Activated T-helper 1 cell treated with anti-CD3 and anti-CD28 coated beads, Interleukin-12 subunit alpha, Interleukin-12 subunit beta, Interleukin-2, Interleukin-4 antibody, amounts not matched to agents 30 ng/mL and 10 ng/mL and 1 ng/mL, durations not matched to agents 14 hours and 24 hours and 36 hours (primary cell): ENCODE measurements around the gene MED7. TPM values are rescaled to one million over a fixed set of nuclear protein-coding genes. Genes with fewer than 3 reads are reported as not detected.

ENCODE experiments used
- DNase-seq: peaks from one replicate; pipeline ENCODE4 v3.0.0; 2021; ENCODE audit warnings: low spot score
- H3K27ac Mint-ChIP-seq: one replicate; pipeline ENCODE4 v1.8.0; 2021; ENCODE audit warnings: mild to moderate bottlenecking, mixed read lengths
- H3K27me3 Mint-ChIP-seq: one replicate; pipeline ENCODE4 v1.8.0; 2022; ENCODE audit warnings: mild to moderate bottlenecking, moderate library complexity, mixed read lengths; ENCODE audit not compliant: insufficient read depth
- H3K36me3 Mint-ChIP-seq: one replicate; pipeline ENCODE4 v1.8.0; 2021; ENCODE audit warnings: low read depth, mixed read lengths
- H3K4me1 Mint-ChIP-seq: one replicate; pipeline ENCODE4 v1.8.0; 2021; ENCODE audit warnings: low read depth, mixed read lengths
- H3K4me3 Mint-ChIP-seq: one replicate; pipeline ENCODE4 v1.8.0; 2021; ENCODE audit warnings: mild to moderate bottlenecking, moderate library complexity, mixed read lengths
- H3K9me3 Mint-ChIP-seq: one replicate; pipeline ENCODE4 v1.8.0; 2021; ENCODE audit warnings: mixed read lengths
- intact Hi-C: fragments of 100-400 bp; cut with micrococcal nuclease; formaldehyde crosslinking; loops from one replicate; pipeline ENCODE4 v1.15.1; 2024
- total RNA-seq: library from RNA; stranded (reverse); gene quantifications from 2 replicates; pipeline ENCODE4 v1.2.3, GENCODE V29; 2022

MED7 gene
- total RNA-seq, 1 donor from 2014 or later: 15.5 TPM

DNA sequence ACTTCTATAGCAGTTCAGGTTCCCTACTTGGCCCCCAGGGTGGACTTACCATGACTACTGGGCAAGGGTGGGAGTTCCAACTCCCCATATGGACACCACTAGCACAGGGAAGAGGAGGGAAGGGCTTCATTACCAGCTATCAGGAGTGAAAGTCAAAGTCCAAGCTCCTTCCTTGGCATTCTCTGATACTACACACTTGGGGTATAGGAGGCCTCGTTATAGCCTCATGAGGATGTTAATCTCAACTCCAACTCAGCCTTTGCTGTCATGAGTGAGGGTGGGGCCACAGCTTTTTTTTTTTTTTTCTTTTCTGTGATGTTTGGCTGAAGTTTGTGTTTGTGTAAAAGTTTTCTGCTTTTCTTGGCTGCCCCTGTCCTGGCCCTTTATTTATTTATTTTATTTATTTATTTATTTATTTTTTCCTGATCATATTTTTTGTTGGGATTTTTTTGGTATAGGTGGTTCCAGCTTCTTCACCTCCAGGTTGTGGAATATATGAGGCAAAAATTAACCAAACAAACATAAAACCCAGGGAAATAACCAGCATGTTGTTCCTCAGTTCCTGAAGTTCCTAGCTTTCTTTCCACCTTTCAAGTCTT is 14.7 kb upstream of the MED7 start:
- H3K4me1 Mint-ChIP-seq: peaks cover 76% of the 10 kb centered on the region
- no peak overlapping the region for H3K4me3 Mint-ChIP-seq
- intact Hi-C loops: no loop called here
- no peak for DNase-seq
- H3K36me3 Mint-ChIP-seq: peaks cover 2% of the 10 kb centered on the region
- no peaks in the 10 kb centered on the region for H3K27me3 Mint-ChIP-seq
- no peaks in the 10 kb centered on the region for H3K9me3 Mint-ChIP-seq
- H3K27ac Mint-ChIP-seq: no peak overlapping the region

DNA sequence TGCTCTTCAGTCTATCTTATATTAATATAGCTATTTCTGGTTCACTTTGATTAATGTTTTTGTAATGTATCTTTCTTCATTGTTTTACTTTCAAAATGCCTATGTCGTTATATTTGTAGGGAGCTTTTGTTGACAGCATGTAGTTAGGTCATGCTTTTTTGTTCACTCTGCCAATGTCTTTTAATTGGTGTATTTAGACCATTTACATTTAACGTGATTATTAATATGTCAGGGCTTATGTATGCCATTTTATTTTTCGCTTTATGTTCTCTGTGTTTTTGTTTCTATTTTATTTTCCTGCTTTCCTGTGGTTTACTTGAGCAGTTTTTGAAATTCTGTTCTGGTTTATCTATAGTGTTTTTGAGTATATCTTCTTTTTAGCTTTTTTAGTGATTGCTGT is 12.6 kb upstream of the MED7 start:
- H3K27ac Mint-ChIP-seq: peak overlapping the region; percentile 90
- H3K4me3 Mint-ChIP-seq: peak overlapping the region; percentile 79
- no peaks in the 10 kb centered on the region for H3K27me3 Mint-ChIP-seq
- H3K36me3 Mint-ChIP-seq: peaks cover 2% of the 10 kb centered on the region
- peaks cover 72% of the 10 kb centered on the region for H3K4me1 Mint-ChIP-seq
- intact Hi-C loops: loop anchor here (1.0 kb wide), 1 partner anchor 67 kb away; no protein-coding TSS in a partner anchor
- no peaks in the 10 kb centered on the region for H3K9me3 Mint-ChIP-seq
- no peak for DNase-seq

DNA sequence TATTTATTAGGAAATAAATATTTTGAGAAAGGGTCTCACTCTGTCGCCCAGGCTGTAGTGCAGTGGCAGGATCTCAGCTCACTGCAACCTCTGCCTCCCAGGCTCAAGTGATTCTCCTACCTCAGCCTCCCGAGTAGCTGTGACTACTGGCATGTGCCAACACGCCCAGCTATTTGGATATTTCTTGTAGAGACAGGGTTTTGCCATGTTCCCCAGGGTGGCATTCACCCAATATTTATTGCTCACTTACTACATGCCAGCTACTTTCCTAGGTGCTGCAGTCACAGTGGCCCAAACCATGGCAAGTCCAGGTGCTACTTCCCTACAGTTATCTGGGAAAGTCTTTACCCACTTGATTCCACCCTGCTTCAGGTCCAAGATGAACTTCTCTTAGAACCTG is 8.3 kb upstream of the MED7 start:
- intact Hi-C loops: no loop called here
- Mint-ChIP-seq H3K4me3 (no peak overlapping the region), H3K36me3 (no peaks in the 10 kb centered on the region)

DNA sequence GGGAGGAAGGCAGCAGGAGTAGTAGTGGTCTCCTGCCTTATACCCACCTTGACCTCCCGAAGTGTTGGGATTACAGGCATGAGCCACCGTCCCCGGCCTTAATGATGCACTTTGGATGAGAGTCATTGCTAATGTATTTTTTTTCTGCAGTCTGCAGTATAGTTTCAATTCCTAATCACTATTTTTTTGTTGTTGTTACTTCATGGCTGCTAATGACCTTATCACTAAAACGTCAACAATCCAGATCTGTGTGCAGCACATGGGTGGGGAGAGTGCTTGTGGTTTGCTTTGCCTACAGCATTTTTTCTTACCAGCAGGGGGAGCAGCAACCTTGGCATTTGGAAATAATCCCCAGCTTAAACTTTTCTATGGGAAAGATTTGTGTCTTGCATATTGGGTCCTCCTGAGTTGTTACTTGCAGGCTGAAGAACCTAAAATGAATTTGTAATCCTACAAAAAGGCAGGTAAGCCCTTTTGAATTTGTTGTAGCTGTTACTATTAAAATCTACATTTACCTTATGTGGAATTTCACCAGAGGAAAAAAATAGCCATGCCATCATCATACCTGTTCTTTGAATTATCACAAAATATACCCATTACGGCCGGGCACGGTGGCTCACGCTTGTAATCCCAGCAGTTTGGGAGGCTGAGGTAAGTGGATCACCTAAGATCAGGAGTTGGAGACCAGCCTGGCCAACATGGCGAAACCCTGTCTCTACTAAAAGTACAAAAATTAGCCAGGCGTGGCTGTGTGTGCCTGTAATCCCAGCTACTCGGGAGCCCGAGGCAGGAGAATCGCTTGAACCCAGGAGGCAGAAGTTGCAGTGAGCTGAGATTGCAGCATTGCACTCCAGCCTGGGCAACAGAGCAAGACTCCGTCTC is 6.3 kb upstream of the MED7 start:
- peak; percentile 74 for DNase-seq
- no peaks in the 10 kb centered on the region for H3K27me3 Mint-ChIP-seq
- H3K9me3 Mint-ChIP-seq: no peaks in the 10 kb centered on the region
- H3K4me3 Mint-ChIP-seq: no peak overlapping the region
- H3K36me3 Mint-ChIP-seq: no peaks in the 10 kb centered on the region
- peaks cover 43% of the 10 kb centered on the region for H3K4me1 Mint-ChIP-seq
- H3K27ac Mint-ChIP-seq: peak overlapping the region; percentile 67
- intact Hi-C loops: loop anchor here (1.0 kb wide), 5 partner anchors 31 to 163 kb away; partner anchors contain the start of gene ITK

More for the DNA sequence above, 8.3 kb upstream of the MED7 start:
- Mint-ChIP-seq H3K27me3 (no peaks in the 10 kb centered on the region), H3K27ac (peak overlapping the region; percentile 68), H3K9me3 (no peaks in the 10 kb centered on the region), H3K4me1 (peaks cover 58% of the 10 kb centered on the region)
- no peak for DNase-seq

DNA sequence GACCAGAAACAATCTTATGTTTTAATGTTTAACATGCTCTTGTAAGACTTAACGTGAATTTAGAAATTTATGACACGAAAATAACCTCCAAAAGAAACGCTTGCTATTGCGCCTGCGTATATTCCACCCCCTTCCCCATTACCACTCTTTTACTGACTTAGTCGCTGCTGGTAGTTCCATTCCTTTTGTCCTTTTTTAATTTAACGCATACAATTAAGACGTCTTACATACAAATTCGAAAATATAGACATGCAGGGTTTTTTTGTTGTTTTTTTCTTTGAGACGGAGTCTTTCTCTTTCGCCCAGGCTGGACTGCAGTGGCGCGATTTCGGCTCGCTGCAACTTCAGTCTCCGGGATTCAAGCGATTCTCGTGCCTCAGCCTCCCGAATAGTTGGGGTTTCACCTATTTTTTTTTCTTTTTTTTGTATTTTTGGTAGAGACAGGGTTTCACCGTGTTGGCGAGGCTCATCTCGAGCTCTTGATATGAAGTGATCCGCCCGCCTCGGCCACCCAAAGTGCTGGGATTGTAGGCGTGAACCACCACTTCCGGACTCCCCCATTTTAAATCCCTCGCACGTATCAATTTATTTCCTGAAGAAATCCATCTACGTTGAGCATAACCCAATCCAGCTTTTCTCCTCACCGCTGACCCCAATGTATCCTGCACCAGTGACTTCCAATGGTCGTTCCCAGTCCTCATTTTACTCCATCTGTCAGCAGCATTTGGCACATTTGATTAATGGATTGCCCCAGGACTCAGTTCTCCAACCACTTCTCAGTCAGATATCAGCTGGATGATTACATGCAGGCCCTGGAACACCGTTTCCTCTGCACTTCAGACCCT is 684 bp upstream of the MED7 start:
- H3K36me3 Mint-ChIP-seq: peaks cover 23% of the 10 kb centered on the region
- intact Hi-C loops: loop anchor here (2.0 kb wide), 3 partner anchors 129 to 587 kb away; partner anchors contain the start of gene THG1L

DNA sequence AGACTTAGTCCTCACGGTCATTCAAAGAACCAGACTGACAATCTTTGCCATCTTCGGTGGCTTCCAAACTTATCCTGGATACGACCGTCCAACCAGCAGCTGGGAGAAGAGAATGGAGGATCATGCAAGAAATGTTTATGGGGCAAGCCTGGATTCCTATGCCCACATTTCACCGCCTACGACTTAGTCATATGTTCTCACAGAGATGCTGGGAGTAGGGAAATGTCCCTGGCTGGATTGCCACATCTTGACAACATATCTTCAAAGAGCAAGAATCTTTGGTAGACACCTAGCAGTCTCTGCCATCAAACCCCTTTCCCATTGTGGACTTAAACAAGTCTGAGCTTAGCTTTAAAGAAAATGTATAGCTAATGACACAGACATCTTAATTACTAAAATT is 5.0 kb downstream of the MED7 start:
- Mint-ChIP-seq H3K27me3 (no peaks in the 10 kb centered on the region), H3K4me3 (no peak overlapping the region), H3K27ac (no peak overlapping the region), H3K36me3 (peaks cover 49% of the 10 kb centered on the region), H3K4me1 (peaks cover 48% of the 10 kb centered on the region), H3K9me3 (no peaks in the 10 kb centered on the region)
- intact Hi-C loops: loop anchor here (10.0 kb wide), 2 partner anchors 423 to 1293 kb away; no protein-coding TSS in a partner anchor
- no peak for DNase-seq

More for the DNA sequence above, 684 bp upstream of the MED7 start:
- Mint-ChIP-seq H3K9me3 (no peaks in the 10 kb centered on the region), H3K4me3 (peak overlapping the region; percentile 95), H3K27me3 (no peaks in the 10 kb centered on the region), H3K27ac (peak overlapping the region; percentile 99), H3K4me1 (peaks cover 46% of the 10 kb centered on the region)
- peak; percentile 40 for DNase-seq

DNA sequence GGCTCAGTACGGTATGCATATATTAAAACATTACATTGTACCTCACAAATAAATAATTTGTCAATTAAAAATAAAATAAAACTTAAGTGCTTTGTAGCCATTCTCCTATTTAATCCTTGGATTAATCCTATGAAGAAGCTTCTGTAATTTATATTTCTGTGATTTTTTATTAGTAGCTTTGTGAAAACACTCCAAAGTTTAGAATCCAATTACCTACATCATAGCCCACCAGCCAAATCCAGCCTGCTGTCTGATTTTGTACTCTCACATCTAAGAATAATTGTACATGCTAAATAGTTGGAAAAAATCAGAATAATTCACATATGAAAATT is 10.4 kb downstream of the MED7 start:
- no peak overlapping the region for H3K27ac Mint-ChIP-seq
- no peaks in the 10 kb centered on the region for H3K27me3 Mint-ChIP-seq
- no peak overlapping the region for H3K4me3 Mint-ChIP-seq
- intact Hi-C loops: loop anchor here (1.0 to 10.0 kb wide), 9 partner anchors 32 to 1515 kb away; no protein-coding TSS in a partner anchor
- H3K9me3 Mint-ChIP-seq: peaks cover under 1% of the 10 kb centered on the region
- no peak for DNase-seq
- H3K36me3 Mint-ChIP-seq: peaks cover 16% of the 10 kb centered on the region
- H3K4me1 Mint-ChIP-seq: peaks cover 46% of the 10 kb centered on the region

DNA sequence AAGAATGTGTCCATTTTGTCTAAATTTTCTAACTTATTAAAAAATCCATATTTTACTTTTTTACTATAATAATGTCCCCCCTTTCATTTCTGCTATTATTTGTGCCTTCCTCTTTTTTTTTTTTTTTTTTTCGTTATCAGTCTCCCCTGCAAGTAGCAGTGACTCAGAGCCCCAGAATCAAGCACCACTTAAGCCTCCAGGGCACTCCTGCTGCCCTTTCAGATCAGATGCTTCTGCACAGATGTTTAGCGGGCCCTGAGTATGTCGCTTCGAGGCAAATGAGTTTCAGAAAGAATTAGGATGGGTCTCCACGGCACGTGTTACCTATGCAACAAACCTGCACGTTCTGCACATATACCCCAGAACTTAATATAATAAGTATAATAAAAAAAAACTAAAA is 11.7 kb downstream of the MED7 start:
- DNase-seq: no peak
- H3K9me3 Mint-ChIP-seq: peaks cover 7% of the 10 kb centered on the region
- no peaks in the 10 kb centered on the region for H3K27me3 Mint-ChIP-seq
- H3K4me3 Mint-ChIP-seq: no peak overlapping the region
- H3K4me1 Mint-ChIP-seq: peaks cover 41% of the 10 kb centered on the region
- intact Hi-C loops: loop anchor here (10.0 kb wide), 2 partner anchors 416 to 1286 kb away; no protein-coding TSS in a partner anchor
- peaks cover 12% of the 10 kb centered on the region for H3K36me3 Mint-ChIP-seq
- H3K27ac Mint-ChIP-seq: no peak overlapping the region

DNA sequence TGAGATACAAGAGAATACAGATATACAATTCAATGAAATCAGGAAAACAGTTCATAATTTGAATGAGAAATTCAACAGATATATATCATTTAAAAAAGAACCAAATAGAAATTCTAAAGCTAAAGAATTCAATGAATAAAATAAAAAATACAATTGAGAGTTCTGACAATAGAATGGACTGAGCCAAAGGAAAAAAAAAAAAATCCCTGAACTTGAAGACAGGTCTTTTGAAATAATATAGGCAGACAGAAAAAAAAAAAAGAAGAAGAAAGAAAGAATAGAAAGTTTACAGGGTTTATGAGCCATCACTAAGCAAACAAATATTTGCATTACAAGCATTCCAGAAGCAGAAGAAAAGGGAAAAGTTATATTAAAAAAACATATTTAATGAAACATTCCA is 21.0 kb downstream of the MED7 start:
- DNase-seq: no peak
- peaks cover 53% of the 10 kb centered on the region for H3K9me3 Mint-ChIP-seq
- no peaks in the 10 kb centered on the region for H3K27me3 Mint-ChIP-seq
- H3K4me1 Mint-ChIP-seq: peaks cover 8% of the 10 kb centered on the region
- H3K27ac Mint-ChIP-seq: no peak overlapping the region
- H3K4me3 Mint-ChIP-seq: no peak overlapping the region
- intact Hi-C loops: no loop called here
- H3K36me3 Mint-ChIP-seq: peaks cover 26% of the 10 kb centered on the region

DNA sequence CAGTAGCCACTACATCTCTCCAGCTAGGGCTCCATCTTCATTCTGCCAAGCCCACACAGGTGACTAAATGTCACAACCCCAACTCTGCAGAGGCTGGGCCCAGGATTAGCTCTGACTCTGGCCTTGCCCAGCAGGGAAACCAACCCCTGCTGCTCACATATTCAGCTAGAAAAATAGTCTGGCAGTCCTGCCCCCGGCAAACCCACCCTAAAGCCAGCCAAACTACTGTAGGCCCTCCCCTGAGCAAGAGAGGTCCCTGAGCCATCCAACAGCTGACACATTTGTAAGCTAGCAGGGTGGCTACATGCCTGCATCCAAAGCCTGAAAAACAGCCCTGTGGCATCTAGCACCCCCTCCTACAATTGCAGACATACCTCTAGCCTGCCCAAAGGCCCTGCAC is 22.6 kb downstream of the MED7 start:
- peaks cover 21% of the 10 kb centered on the region for H3K4me1 Mint-ChIP-seq
- intact Hi-C loops: no loop called here
- peaks cover 23% of the 10 kb centered on the region for H3K36me3 Mint-ChIP-seq
- peaks cover 45% of the 10 kb centered on the region for H3K9me3 Mint-ChIP-seq
- no peak overlapping the region for H3K4me3 Mint-ChIP-seq
- H3K27ac Mint-ChIP-seq: no peak overlapping the region
- H3K27me3 Mint-ChIP-seq: no peaks in the 10 kb centered on the region
- no peak for DNase-seq

DNA sequence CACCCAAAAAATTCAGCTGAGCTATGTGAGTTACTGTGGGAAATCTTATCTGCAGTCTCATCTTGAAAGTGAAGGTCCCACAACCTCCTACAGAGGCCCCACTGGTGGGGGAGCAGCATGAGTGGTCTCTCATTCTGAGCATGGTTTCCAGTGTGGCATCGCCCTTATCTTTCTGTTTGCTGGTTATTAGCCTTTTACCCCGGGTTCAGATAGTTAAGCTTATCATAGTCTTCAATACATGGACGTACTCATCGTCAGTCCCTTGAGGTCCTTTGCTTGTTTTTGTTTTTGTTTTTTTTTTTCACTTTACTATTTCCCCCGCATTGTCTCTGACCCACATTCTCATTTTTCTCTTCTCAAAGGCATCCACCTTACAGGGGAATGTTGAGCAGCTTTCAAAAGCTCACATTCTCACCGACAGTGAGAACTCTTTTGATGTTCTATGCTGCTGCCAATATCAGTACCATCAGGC is 26.1 kb downstream of the MED7 start:
- Mint-ChIP-seq H3K9me3 (peaks cover 20% of the 10 kb centered on the region), H3K27ac (peak overlapping the region; percentile 61), H3K27me3 (no peaks in the 10 kb centered on the region), H3K4me3 (peak overlapping the region; percentile 6), H3K36me3 (peaks cover 13% of the 10 kb centered on the region), H3K4me1 (peaks cover 40% of the 10 kb centered on the region)
- intact Hi-C loops: loop anchor here (1.0 kb wide), 2 partner anchors 8 to 13 kb away; no protein-coding TSS in a partner anchor
- DNase-seq: no peak

DNA sequence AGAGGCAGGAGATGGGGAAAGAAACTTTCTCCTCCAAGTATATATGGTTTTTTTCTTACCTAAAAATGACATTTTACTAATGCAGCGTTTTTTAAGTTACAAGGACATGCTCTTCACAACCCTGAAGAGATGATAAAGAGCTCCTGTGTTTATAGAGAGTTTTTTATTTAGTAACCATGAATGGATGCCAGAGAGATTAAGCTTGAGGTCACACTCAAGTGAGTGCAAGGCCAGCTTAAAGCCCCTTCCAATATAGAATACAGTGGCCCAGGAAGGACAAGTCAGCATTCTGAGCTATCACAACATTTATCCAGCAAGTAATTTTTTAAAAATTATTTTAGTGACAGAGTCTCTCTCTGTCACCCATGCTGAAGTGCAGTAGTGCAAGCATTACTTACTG is 27.2 kb downstream of the MED7 start:
- no peak for DNase-seq
- no peak overlapping the region for H3K4me3 Mint-ChIP-seq
- H3K4me1 Mint-ChIP-seq: peaks cover 40% of the 10 kb centered on the region
- H3K27me3 Mint-ChIP-seq: no peaks in the 10 kb centered on the region
- peaks cover 8% of the 10 kb centered on the region for H3K36me3 Mint-ChIP-seq
- H3K27ac Mint-ChIP-seq: no peak overlapping the region
- H3K9me3 Mint-ChIP-seq: peaks cover 11% of the 10 kb centered on the region
- intact Hi-C loops: no loop called here
